GM21717 (cell line): ENCODE data around the gene MYORG.

ENCODE experiments used
- ATAC-seq: cut with Tn5 transposase; IDR thresholded peaks from one replicate; pipeline ENCODE4 v1.9.1; 2021; ENCODE audit warnings: mild to moderate bottlenecking, moderate library complexity; ENCODE audit not compliant: unreplicated experiment

Gene MYORG

DNA sequence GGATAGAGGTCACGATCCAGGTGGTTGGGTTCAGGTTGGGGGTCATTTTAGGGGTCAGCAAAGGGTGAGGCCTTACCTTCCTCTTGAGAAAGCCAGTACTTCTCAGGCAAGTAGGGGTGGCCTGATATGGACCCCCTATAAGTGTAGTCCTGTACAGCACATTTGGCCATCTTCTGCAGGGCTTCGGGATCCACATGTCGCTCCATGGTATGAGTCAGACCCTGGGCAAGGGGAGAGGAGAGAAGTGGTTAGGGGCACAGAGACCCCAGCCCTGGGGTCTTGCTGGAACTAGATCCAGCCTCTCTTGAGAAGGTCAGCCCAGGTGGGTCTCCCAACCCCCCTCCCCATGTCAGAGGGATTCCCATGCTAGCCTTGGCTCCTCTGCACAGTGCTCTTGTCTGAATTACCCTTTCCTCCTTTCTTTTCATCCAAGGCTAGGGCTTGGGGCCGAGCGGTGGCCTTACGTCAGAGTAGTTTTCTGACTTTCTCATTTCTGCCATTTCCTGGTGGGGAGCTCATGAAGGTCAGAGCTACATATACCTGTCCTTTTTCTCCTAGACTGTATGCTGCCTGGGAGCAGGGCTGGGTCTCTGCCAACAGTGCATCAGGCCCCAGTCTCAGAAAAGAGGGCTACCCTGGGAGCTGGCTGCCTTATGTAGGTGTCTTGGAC lies 9.0 kb upstream of the MYORG start:
- ATAC-seq, result no peak

- ATAC-seq, result no peak
Observed at GRCh38 chr9:34384368-34385165, 7.9 kb upstream of the MYORG start.

DNA sequence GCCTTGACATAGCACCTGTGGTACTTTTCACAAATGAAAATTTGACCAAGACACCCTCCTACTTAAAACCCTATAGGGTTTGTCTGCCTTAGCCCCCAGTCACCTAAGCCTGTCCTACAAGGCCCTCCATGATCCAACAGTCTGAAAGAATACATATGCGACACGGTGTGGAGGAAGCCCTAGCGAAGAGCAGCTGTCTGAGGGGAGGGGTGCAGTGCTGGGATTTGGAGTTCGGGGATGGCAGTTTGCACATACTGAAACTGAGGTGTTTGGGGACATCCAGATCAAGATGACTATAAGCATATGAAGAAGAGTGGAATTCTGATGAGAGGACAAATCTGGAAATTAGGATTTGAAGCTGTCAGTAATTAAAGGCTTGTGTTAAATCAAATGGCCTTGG lies 7.2 kb upstream of the MYORG start:
- no peak for ATAC-seq

DNA sequence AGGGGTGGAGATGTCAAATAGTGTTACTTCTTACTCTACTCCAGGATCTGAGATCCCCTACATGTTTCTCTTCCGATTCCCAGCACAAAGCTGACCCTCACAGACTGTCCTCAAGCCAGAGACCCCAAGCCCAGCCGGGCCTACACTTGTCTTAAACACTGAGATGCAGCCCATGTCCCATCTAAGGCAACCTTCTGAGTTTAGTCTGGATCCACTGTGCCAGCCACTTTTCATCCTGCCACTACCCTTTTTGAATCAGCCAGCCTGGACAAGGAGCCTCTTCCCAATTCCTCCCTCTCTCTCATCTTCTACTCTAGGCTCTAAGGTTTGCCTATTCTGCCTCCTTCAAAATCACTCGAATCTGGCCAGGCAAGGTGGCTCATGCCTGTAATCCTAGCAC lies 6.2 kb upstream of the MYORG start:
- ATAC-seq, result no peak

DNA sequence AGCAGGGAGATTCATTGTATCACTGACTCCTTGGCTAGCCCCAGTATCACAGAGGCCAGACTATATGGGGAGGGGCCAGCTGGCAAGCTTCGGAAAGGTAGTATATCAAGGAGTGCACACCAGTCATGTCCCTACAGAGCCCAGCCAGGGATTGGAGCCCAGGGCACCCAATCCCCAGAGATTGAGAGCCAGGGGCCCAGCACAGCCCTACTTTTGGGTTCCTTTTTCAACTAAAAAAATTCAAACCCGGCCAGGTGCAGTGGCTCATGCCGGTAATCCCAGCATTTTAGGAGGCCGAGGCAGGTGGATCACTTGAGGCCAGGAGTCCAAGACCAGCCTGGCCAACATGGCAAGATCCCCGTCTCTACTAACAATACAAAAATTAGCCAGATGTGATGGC lies 5.4 kb upstream of the MYORG start:
- no peak for ATAC-seq

- no peak for ATAC-seq
Observed at GRCh38 chr9:34381323-34381722, 4.6 kb upstream of the MYORG start.

- no peak for ATAC-seq
Observed at GRCh38 chr9:34380511-34381315, 4.0 kb upstream of the MYORG start.

DNA sequence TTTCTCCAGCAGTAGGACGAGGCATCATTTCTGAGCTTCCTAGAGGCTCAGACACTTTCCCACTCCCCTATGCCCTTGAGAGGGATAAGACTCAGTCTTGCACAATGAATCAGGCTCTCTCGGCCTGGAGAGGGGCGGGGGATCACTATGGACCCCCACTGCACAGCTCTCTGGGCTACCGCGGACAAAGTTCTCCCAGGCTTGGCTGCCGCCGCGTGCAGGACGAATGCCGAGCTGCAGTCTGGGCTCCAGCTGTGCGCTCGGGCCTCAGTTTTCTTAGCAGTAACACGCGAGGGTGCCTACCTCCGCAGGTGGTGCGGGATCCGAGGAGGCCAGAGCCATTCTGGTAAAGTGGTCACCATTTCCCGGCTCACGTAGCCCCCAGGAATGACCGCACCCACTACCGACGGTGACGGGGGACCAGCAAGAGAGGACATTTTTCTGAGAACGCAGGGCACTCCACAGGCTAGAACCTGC lies 3.4 kb upstream of the MYORG start:
- ATAC-seq, result no peak

GRCh38 chr9:34379334-34380033 lies 2.8 kb upstream of the MYORG start:
- ATAC-seq, result no peak

GRCh38 chr9:34378376-34379060 lies 1.8 kb upstream of the MYORG start:
- no peak for ATAC-seq

GRCh38 chr9:34377404-34377746 lies 677 bp upstream of the MYORG start:
- ATAC-seq, result no peak

GRCh38 chr9:34375901-34376595 lies 650 bp downstream of the MYORG start:
- ATAC-seq, result no peak

DNA sequence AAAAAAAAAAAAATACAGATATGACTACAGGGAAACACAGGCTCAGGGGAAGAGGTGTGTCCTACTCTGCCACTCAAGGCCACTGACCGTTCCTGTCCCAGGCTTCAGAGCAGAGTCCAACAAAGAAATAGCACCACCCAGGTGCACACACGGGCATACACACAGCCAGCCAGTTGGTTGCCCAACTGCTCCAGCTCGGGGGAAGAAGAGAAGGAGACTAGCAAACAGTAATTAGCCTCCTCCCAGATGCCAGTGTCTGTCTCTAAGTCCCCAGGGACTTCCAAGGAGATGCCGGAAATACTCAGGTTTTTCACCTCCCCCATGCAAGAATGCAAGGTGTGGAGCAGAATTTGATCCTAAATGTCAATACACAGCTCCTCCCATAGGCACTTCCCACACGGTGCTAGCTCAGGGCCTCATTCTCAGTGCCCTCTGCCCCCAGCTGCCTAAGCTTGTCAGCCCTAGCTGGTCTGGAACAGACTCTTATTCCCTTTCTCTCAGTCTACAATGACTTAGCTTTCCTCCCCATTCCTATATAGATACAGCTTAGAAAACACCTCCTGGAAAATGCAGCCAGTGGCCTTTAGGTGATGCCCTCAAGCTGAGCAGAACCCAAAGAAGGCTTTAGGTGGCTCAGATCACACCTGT lies 1.7 kb downstream of the MYORG start:
- ATAC-seq, result no peak

GRCh38 chr9:34374339-34374738 lies 2.4 kb downstream of the MYORG start:
- no peak for ATAC-seq

DNA sequence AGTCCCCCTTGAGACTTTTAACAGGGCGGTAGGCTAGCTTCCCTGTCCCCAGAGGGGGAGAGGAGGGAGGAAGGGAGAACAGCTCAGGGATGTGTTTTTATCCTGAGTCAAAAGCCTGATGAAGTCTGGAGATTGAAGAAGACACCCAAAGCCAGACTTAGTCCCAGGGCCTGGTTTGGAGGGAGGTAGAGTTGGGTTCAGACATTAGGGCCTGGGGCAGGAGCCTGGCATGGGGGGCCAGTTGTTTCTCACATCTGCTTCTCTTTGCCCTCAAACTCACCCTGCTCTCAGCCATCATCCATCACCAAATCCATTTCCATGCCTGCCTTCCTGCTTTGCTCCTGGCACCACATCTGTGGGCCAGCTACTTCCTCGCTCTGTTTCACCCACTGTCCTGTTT lies 2.9 kb downstream of the MYORG start:
- no peak for ATAC-seq

DNA sequence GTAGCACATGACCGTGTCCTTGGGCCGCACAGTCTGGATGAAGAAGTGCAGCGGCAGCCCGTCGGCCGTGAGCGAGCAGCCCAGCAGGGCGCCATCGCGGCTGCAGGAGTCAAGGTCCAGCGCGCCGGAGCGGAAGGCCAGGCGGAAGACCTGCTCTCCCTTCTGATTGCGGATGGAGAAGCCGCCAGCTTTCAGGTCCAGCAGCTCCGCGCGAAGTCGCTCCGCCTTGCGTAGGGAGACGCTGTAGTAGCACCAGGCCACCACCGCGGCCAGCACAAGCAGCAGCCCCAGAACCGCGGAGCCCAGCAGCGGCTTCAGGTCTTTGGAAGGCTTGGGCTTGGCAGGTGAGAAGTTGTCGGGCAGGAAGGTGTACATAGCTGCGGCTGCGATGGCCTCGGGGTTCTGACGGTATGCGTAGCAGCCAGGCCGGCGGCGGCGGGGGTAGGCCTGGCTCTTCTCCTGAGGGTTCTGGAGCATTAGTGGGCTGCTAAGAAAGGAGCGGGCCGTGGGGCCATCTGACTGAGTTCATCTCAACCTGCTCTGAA lies 4.2 kb downstream of the MYORG start:
- ATAC-seq, result no peak

GRCh38 chr9:34371886-34372466 lies 4.7 kb downstream of the MYORG start:
- ATAC-seq, result no peak

DNA sequence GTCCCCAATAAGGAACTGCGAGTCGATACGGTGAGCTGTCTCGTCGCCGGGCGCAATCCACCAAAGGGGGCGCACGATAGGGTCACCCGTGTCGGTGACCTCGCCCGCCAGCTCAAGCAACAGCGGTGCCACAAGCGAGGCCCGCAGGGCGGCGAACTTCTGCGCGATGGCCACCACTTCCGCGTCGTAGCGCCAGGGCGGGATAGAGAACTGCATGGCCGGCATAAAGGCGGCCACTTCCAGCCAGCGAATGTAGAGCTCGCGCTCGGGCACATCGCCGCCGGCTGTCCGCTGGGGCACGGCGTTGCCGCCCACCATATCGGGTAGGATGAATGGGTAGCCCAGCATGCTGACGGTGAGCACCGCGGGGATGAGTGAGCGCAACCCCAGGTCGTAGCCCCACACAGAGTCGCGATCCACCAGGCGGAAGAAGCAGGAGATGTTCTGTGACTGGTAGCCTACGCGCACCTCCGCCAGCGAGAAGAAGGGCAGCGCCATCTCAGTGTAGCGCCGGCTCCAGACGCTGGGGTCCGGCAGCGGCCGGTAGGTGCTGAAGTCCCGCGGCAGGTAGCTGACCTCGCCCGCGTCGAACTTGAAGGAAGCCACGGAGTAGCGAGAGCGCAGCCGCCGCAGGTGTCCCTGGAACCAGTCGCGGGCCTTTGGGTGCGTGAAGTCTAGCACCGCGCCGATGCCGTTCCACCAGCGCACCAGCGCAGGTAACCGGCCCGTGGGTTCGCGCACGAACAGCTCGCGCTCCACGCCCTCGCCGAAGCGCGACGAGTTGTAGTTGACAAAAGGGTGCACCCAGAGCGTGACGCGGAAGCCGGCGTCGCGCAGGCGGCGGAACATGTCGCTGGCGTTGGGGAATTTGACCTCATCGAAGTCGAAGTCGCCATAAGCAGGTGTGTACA lies 5.5 kb downstream of the MYORG start:
- no peak for ATAC-seq
